GM12891 (cell line): ENCODE results near the gene SEMA5A.

Experiments used
- DNase-seq: peaks from one replicate; pipeline ENCODE4 v3.0.0; 2011; ENCODE audit warnings: low spot score; ENCODE audit not compliant: insufficient read length
- FAIRE-seq: peaks from 2 replicates; lab custom pipeline; 2011; peaks lifted over from hg19 to GRCh38; lab: Jason Lieb, UNC
- PAX5 ChIP-seq: IDR thresholded peaks from 2 replicates; pipeline ENCODE4 v1.6.1; 2011; ENCODE audit warnings: low read length, moderate library complexity, mild to moderate bottlenecking; ENCODE audit not compliant: insufficient read depth, severe bottlenecking
- POLR2A ChIP-seq: IDR thresholded peaks from 2 replicates; pipeline ENCODE4 v1.6.1; 2011; ENCODE audit warnings: low read depth, low read length, control low read depth
- POLR2AphosphoS5 ChIP-seq: IDR thresholded peaks from 2 replicates; pipeline ENCODE4 v1.6.1; 2011; ENCODE audit warnings: low read depth, low read length, control low read depth
- POU2F2 ChIP-seq: IDR thresholded peaks from 2 replicates; pipeline ENCODE4 v1.6.1; 2011; ENCODE audit warnings: low read depth, mild to moderate bottlenecking, control low read depth, low read length, moderate library complexity
- SPI1 ChIP-seq: IDR thresholded peaks from 2 replicates; pipeline ENCODE4 v1.6.1; 2011; ENCODE audit warnings: low read depth, low read length, control low read depth
- TAF1 ChIP-seq: IDR thresholded peaks from 2 replicates; pipeline ENCODE4 v1.6.1; 2011; ENCODE audit warnings: low read depth, low read length, control low read depth

The SEMA5A gene

DNA sequence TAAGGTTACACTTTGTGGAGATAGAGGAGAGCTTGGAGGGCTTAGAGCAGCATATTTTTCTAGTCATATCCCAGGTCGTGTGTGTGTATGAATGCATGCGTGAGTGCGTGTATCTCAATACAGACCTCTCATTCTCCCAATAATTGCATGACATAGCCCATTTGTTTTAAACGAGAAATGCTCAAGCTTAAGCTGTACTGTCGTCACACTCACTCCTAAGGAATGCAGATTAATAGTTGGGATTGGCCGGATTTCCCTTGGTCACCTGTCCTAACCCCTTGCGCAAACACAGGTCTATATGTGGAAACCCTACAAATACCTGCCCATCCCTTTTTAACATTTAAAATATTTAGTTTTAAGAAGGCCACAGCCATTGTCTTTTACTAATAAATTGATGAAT lies 165.8 kb downstream of the SEMA5A start:
- DNase-seq: no peak
- peak; percentile 35 for FAIRE-seq
- TF ChIP-seq POLR2AphosphoS5 (no peak), SPI1 (no peak), POU2F2 (no peak), PAX5 (no peak), TAF1 (no peak), POLR2A (no peak)

DNA sequence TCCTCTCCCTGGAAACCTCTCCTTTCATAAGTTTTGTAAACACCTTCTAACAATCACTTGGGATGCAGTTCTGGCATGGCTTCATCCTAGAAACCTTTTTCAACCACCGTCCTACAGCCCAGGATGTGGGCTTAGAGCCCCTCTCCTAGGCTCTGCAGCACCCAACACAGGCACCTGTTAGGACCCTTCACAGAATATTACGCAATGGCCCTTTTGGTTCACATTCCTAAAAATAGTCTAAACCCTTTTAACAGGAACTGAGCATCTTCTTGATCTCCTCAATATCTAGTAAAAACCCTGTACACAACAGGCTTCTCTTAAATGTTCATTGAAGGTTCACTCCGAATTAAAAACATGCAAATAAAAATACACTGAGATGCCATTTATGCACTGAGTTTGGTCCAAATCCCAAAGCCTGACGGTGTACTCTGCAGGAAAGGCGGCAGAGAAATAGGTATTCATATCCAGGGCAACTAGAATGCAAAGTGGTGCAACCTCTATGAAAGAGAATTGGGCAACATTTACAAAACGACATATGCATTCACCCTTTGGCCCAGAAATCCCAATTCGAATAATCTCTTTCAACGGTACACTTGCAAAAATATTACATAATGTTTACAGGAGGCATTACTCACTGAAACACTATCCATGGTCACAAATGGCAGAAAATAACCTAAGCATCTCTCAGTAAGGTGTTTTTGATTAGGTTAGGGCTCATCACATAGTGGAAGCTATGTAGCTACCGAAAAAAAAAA lies 169.3 kb downstream of the SEMA5A start:
- DNase-seq: no peak
- no peak for TF ChIP-seq SPI1
- TF ChIP-seq POU2F2: no peak
- TF ChIP-seq POLR2AphosphoS5: no peak
- no peak for TF ChIP-seq POLR2A
- TF ChIP-seq PAX5: no peak
- TF ChIP-seq TAF1: no peak
- FAIRE-seq: no peak

DNA sequence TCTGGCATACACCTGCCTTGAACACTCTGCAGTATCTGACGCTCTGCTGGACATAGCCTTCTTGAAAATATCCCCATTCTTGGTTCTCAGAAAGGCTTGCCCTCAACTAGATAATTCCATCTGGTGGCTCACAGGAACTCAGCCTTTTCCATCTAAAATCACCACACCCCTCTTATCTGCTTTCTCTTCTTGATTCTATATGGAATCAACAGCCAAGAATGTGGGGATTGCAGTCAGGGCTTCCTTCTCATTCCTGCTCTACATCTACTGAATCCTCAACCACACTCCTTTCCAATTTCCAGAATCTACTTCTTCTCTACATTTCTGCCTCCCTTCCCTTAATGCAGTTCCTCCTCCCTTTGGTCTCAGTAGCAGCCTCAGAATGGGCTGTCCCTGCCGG lies 170.1 kb downstream of the SEMA5A start:
- FAIRE-seq (no peak), DNase-seq (no peak)
- TF ChIP-seq TAF1 (no peak), POLR2AphosphoS5 (no peak), POLR2A (no peak), POU2F2 (no peak), PAX5 (no peak), SPI1 (no peak)

DNA sequence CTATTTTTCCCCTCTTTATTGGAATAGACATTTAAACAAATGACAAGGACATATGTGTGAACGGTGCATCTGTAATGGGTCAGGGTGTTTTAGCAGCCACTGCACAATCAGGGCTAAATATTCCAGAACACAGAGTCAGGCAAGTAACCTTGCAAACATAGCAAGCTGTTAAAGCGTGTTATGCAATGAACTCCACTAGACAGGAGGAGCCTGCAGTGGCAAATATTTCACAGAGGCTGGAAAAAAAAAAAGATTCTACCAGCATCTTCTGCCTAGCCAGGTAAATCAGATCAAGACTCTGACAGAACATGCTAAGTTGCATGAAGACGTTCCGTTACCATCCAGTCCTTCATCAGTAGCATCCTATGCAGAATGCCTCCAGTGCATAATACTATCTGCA lies 171.8 kb downstream of the SEMA5A start:
- FAIRE-seq (no peak), DNase-seq (no peak)
- no peak for TF ChIP-seq PAX5
- no peak for TF ChIP-seq TAF1
- TF ChIP-seq POLR2A: no peak
- no peak for TF ChIP-seq POU2F2

- TF ChIP-seq TAF1 (no peak), POU2F2 (no peak), SPI1 (no peak), POLR2A (no peak), PAX5 (no peak)
- no peak for FAIRE-seq
- no peak for DNase-seq
These were observed 172.3 kb downstream of the SEMA5A start for GRCh38 chr5:9373571-9373970.

DNA sequence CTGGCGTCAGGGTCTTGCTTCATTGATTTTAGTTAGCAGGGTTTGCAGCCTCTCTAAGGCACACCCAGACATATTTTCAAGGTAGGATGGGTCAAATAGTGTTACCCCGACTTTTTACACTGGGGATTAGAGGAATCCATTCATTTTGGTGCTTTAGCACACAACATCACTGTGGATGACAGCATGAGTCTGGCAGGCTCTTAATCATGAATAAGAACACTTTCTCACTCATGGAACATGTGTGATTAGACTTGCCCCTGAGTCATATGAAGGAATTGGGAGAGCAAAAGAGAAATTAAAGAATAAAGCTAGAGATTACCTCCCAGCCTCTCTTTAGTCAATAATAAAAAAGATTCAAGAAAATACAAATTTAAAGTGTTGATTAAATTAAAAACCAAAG lies 175.6 kb downstream of the SEMA5A start:
- DNase-seq: no peak
- no peak for FAIRE-seq
- no peak for TF ChIP-seq SPI1
- TF ChIP-seq PAX5: no peak
- TF ChIP-seq POLR2A: no peak
- no peak for TF ChIP-seq POLR2AphosphoS5
- no peak for TF ChIP-seq POU2F2
- TF ChIP-seq TAF1: no peak

DNA sequence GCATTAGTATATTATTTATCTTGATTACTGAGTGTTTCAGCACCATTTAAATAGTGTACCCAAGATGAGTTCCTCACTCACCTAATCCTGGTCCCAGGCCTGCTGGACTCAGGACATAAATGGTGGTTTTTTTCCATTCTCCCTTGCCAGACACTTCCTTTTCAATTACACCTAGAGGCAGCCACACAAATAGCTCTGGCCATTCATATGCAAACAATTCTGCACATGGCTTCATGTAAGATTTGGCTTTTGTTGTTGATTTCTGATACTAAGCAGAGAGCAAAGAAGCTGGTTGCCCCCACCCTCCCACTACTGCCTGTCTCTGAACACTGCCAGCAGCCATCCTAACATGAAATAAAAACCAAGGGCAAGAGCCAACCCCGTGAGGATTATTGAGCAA lies 180.4 kb downstream of the SEMA5A start:
- no peak for DNase-seq
- no peak for FAIRE-seq
- TF ChIP-seq PAX5 (no peak), POLR2A (no peak), SPI1 (no peak), POLR2AphosphoS5 (no peak), TAF1 (no peak), POU2F2 (no peak)

DNA sequence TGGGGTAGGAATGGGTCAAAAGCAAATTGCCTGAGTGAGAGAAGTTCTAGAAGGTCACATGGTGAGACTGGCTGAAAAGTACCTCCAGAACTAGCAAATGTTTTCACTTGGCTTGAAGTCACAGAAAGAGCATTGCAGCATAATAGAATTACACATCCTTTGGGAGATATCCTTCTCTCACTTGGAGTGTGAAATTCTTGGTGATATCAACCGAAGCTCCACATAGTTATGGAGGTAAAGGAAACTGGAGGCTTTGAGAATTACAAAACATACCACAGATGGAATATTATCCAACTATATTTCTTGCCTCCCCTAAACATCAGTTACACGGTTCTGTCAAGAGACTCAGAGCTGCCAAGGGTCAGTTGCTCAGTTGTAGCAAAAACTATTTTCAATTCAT lies 182.4 kb downstream of the SEMA5A start:
- DNase-seq (no peak), FAIRE-seq (peak; percentile 67)

GRCh38 chr5:9363026-9363425 lies 182.8 kb downstream of the SEMA5A start:
- TF ChIP-seq POU2F2 (no peak), POLR2AphosphoS5 (no peak), PAX5 (no peak), TAF1 (no peak), POLR2A (no peak), SPI1 (no peak)
- FAIRE-seq (no peak), DNase-seq (no peak)

More for the DNA sequence above, 182.4 kb downstream of the SEMA5A start:
- TF ChIP-seq PAX5 (no peak), POLR2A (no peak)

GRCh38 chr5:9362600-9362999 lies 183.3 kb downstream of the SEMA5A start:
- no peak for DNase-seq
- FAIRE-seq: peak; percentile 72
- TF ChIP-seq SPI1 (peak; percentile 88), POU2F2 (0 out of 2 replicates have a peak, but pooled peaks have one; percentile 8), POLR2AphosphoS5 (no peak)

GRCh38 chr5:9361835-9362234 lies 184.0 kb downstream of the SEMA5A start:
- DNase-seq: peak; percentile 34
- TF ChIP-seq POU2F2 (peak; percentile 77; the same call in 1 of the 2 replicates), SPI1 (peak; percentile 55), PAX5 (no peak), POLR2AphosphoS5 (no peak), POLR2A (no peak), TAF1 (no peak)
- peak; percentile 87 for FAIRE-seq
